Muscle of leg (tissue), 11 donors: ENCODE data around the gene IL12A. TPM values are rescaled to one million over a fixed set of nuclear protein-coding genes. Genes with fewer than 3 reads are reported as not detected.

Experiments used
- DNase-seq: peaks from one replicate; pipeline ENCODE4 v3.0.0; 2013
- H3K27ac ChIP-seq: one replicate; pipeline ENCODE4 v1.5.1; 2013; ENCODE audit warnings: mild to moderate bottlenecking, low read length, control low read depth
- H3K27me3 ChIP-seq: one replicate; pipeline ENCODE4 v1.6.1; 2013; ENCODE audit warnings: low read length; ENCODE audit not compliant: control insufficient read depth, insufficient read depth
- H3K36me3 ChIP-seq: one replicate; pipeline ENCODE4 v1.6.1; 2013; ENCODE audit warnings: low read length; ENCODE audit not compliant: control insufficient read depth, insufficient read depth
- H3K4me1 ChIP-seq: one replicate; pipeline ENCODE4 v1.6.1; 2013; ENCODE audit warnings: low read length; ENCODE audit not compliant: control insufficient read depth, insufficient read depth
- H3K4me3 ChIP-seq: one replicate; pipeline ENCODE4 v1.5.1; 2013; ENCODE audit warnings: low read length, control low read depth
- H3K9me3 ChIP-seq: replicated peaks from 2 replicates; pipeline ENCODE4 v1.6.1; 2013; ENCODE audit warnings: low read depth, low read length; ENCODE audit not compliant: control insufficient read depth
- WGBS: methylation state at CpG from one replicate; pipeline ENCODE4 v1.1.5; 2013; ENCODE audit warnings: missing lambda C conversion rate; ENCODE audit not compliant: insufficient coverage; 5-methylcytosine and 5-hydroxymethylcytosine counted together
- polyA plus RNA-seq, 8 donors: library from polyadenylated mRNA; unstranded; fragments of 120-200 nt; gene quantifications; one replicate each; pipeline versions ENCODE4 v1.2.1 to v1.2.3, GENCODE V29; 2013; ENCODE audit warnings: inconsistent platforms in 1 of 8, low replicate concordance in 1 of 8; ENCODE audit not compliant: insufficient read length in 8 of 8, insufficient read depth in 1 of 8
- total RNA-seq: library from RNA; stranded (reverse); fragments of 120-200 nt; gene quantifications from one replicate; pipeline ENCODE4 v1.2.4, GENCODE V29; 2013

The IL12A gene
- total and polyA plus RNA-seq, 9 donors: 0.50 to 1.7 (median 0.98) TPM

DNA sequence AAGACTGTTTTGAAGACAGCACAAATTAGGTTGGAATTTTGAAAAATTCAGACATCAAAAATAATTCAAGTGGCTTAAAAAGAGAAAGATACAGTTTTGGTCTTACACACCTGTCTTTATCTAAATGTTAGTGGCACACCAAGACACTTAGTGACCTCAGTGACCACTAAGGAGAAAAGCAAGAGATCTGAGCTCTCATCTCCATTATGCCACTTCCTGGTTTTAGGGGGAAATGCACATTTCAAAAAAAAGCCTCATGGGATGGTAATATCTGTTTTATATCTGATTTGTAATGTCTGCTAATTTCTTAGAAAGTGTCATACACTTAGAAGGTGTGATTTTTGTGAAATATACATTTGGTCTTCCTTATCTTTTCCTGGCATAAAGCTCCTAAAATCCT, 16.4 kb downstream of the IL12A start:
- no peak overlapping the region for H3K4me3 ChIP-seq
- H3K9me3 ChIP-seq: no peaks in the 10 kb centered on the region
- H3K27me3 ChIP-seq: no peaks in the 10 kb centered on the region
- no peaks in the 10 kb centered on the region for H3K36me3 ChIP-seq
- no peak for DNase-seq
- H3K4me1 ChIP-seq: peaks cover 2% of the 10 kb centered on the region
- H3K27ac ChIP-seq: no peak overlapping the region

DNA sequence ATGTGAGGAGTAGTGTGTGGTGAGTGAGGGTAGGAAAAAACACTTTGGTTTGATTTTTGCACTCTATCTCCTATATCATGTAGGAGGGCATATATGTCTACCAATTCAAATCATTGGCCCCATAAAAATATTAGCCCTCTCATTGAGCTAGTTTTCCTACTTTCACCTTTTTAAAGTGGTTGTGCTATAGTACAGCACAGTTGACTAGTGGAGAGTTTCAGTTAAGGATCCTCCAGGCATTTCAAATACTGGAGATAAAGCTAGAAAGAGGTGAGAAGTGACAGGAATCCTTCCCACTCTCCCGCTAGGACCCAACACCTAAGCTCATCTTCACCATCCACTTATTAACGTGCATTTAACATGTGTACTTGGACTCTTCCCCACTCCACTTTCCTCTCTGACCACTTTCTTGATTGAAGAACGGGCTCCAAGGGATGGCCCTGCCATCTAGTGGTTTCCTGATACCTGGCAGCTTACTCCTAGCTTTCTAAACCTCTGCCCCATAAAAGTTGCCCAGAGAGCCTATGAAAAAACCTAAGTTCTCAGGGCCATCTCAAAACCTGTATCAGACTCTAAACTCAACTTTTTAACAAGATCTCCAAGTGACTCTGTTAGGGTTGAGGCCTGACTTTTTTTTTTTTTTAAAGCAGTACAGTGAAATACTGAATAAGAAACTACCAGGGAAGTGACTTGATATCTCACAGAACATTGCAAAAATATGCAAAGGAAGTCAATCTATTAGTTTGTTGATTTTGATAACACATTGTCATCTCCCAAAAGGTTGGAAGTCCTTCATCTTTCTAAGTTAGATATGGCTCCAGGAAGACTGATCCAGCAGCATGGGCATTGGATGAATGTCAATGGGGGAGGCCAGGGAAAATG, 17.9 kb downstream of the IL12A start:
- Histone ChIP-seq H3K4me1 (peaks cover 2% of the 10 kb centered on the region), H3K4me3 (no peak overlapping the region), H3K27ac (no peak overlapping the region), H3K36me3 (no peaks in the 10 kb centered on the region), H3K9me3 (no peaks in the 10 kb centered on the region), H3K27me3 (no peaks in the 10 kb centered on the region)
- WGBS: 9% methylated on average over 1 of the region's 3 CpGs
- peak; percentile 75 for DNase-seq

DNA sequence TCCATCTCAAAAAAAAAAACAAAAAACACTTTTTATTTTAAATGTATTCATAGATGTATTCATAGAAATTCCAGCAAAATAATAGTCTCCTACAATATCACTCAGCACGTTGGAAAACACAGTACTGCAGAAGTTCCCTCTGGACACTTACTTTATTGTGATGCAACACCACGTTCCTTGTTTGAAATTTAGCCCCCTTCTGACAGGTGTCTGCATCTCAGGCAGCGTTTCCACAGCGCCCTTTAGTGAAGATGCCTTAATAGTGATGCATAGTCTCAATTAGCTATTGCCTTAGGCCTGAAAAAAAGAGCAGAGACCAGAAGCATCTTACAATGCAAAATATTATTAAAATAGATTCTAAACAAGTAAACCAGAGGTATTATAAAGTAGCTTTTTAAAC, 20.3 kb downstream of the IL12A start:
- DNase-seq: no peak
- Histone ChIP-seq H3K9me3 (no peaks in the 10 kb centered on the region), H3K27ac (no peak overlapping the region), H3K27me3 (no peaks in the 10 kb centered on the region), H3K4me3 (no peak overlapping the region), H3K36me3 (no peaks in the 10 kb centered on the region), H3K4me1 (no peaks in the 10 kb centered on the region)
- WGBS: no CpG with 5 or more reads among the region's 4 CpGs

DNA sequence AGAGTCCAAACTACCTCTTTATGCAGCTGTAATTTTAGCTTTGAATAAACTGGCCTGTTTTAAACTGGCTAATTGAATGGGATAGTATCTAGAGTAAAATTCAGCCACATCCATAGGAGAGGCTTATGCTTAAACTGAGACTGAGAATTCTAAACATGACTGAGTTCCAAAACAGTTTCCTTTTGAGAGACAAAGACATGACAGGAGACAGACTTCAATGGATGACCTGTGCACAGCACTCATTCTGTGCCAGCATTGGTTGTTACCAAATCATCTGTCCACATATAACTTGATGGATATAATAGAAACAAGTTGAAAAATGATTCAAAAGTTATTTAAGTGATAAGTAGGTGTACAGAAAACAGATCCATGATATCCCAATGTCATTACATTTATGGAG, 20.9 kb downstream of the IL12A start:
- Histone ChIP-seq H3K27ac (no peak overlapping the region), H3K27me3 (no peaks in the 10 kb centered on the region), H3K36me3 (no peaks in the 10 kb centered on the region), H3K9me3 (no peaks in the 10 kb centered on the region), H3K4me1 (no peaks in the 10 kb centered on the region), H3K4me3 (no peak overlapping the region)
- DNase-seq: no peak

DNA sequence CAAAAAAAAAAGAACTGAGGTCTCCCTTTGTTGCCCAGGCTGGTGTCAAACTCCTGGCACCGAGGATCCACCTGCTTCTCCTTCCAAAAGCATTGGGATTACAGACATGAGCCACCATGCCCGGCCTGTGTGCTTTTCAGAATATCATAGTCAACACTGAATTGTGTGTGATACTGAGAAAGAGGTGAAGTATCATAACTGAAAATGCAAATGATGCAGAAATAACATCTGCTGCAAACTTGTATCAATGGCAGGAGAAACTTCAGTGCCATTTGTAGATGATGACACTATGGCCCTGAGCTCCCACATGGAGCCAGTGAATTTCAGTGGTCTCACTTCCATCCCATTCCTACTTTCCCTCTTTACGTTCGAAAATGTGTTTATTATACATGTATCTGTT, 21.9 kb downstream of the IL12A start:
- H3K27ac ChIP-seq: no peak overlapping the region
- WGBS: 80% methylated on average over 1 of the region's 4 CpGs
- no peak overlapping the region for H3K4me3 ChIP-seq
- DNase-seq: no peak
- no peaks in the 10 kb centered on the region for H3K9me3 ChIP-seq
- H3K4me1 ChIP-seq: no peaks in the 10 kb centered on the region
- H3K36me3 ChIP-seq: no peaks in the 10 kb centered on the region
- H3K27me3 ChIP-seq: no peaks in the 10 kb centered on the region

DNA sequence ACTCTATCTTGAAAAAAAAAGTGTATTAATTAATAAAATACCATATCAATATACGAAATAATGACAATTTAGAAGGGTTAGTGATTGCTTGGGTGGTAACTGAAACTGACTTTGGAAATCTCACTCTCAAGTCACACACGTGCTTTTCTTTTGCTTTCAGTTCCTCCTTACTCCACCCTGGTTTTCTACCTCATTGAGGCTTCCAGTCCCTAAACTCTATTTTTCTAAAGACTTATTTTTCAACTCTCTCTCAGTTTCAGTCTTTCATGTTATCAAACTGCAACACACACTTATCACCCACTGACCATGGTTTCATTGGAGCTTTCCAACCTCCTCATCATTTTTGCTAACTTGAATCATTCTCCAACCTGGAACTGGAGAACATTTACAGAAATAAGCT, 23.5 kb downstream of the IL12A start:
- 100% methylated on average over 1 of the region's 2 CpGs for WGBS
- Histone ChIP-seq H3K27me3 (no peaks in the 10 kb centered on the region), H3K9me3 (no peaks in the 10 kb centered on the region), H3K4me3 (no peak overlapping the region), H3K36me3 (no peaks in the 10 kb centered on the region), H3K27ac (no peak overlapping the region), H3K4me1 (no peaks in the 10 kb centered on the region)
- DNase-seq: no peak

DNA sequence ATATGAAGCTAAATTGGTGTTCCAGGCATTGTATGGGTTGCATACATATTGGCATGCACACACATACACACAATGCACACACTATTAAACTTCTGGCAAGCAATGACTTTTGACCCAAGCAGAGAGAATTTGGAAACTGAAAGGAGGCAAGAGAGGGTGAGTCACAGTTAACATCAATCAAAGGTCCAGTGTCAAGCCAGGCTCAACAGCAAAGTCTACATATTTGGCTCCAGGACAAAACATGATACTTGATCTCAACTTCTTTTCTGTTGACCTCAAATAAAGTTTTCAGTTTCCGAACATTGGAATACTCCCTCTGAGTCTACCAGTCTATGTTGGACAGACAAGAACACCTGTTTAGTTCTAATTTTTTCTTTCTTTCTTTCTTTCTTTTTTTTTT, 28.3 kb downstream of the IL12A start:
- no CpG with 5 or more reads among the region's 1 CpG for WGBS
- Histone ChIP-seq H3K9me3 (peaks cover 2% of the 10 kb centered on the region), H3K27ac (no peak overlapping the region), H3K36me3 (no peaks in the 10 kb centered on the region), H3K4me3 (no peak overlapping the region), H3K27me3 (no peaks in the 10 kb centered on the region), H3K4me1 (no peaks in the 10 kb centered on the region)
- DNase-seq: no peak

DNA sequence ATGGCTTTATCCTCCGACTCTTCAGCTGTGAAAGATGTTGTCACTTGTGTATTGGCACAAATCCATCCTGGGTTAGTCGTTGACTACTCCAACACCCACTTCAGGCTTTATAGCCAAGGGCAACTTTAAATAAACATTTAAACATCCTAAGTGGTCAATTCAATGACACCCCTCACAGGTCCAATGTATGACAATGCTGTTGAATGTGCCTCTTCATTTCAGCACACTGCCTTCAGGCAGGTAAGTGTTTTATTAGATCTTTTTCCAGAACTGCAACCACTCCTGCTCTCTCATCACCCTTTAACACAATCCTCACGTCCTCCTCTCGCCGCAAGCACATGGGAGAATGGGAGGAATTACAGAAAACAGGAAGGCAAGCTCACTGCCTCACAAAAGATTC, 30.3 kb downstream of the IL12A start:
- Histone ChIP-seq H3K36me3 (no peaks in the 10 kb centered on the region), H3K4me1 (no peaks in the 10 kb centered on the region), H3K27me3 (no peaks in the 10 kb centered on the region), H3K4me3 (no peak overlapping the region), H3K9me3 (peaks cover 2% of the 10 kb centered on the region), H3K27ac (no peak overlapping the region)
- WGBS: no CpG with 5 or more reads among the region's 5 CpGs
- no peak for DNase-seq

DNA sequence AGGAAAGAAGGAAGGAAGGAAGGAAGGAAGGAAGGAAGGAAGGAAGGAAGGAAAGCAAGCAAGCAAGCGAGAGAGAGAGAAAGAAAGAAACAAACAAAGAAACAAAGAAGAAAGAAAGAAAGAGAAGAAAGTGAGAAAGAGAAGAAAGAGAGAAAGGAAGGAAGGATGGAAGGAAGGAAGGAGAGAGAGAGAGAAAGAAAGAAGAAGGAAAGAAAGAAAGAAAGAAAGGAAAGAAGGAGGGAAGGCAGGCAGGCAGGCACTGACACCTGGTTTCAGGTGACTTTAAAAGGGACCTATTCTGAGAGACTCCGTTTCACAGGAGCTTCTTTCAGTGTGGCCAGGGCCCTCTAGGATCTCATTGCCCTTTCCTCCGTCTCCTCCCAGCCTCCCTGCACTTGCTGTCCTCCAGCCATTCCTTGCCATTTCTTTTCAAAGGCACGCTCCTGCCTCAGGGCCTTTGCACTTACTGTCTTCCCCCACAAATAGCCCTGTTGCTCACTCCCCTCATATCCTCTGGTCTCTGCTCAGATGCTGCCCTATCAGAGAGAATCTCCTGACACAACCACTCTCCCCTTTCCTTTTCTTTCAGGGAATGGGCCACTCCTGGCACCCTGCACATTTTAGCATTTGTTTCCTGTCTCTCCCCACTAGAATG, 31.5 kb downstream of the IL12A start:
- Histone ChIP-seq H3K4me3 (no peak overlapping the region), H3K27ac (no peak overlapping the region), H3K4me1 (no peaks in the 10 kb centered on the region), H3K9me3 (peaks cover 2% of the 10 kb centered on the region), H3K27me3 (no peaks in the 10 kb centered on the region), H3K36me3 (no peaks in the 10 kb centered on the region)
- WGBS: 86% methylated on average over 4 of the region's 4 CpGs
- DNase-seq: no peak

DNA sequence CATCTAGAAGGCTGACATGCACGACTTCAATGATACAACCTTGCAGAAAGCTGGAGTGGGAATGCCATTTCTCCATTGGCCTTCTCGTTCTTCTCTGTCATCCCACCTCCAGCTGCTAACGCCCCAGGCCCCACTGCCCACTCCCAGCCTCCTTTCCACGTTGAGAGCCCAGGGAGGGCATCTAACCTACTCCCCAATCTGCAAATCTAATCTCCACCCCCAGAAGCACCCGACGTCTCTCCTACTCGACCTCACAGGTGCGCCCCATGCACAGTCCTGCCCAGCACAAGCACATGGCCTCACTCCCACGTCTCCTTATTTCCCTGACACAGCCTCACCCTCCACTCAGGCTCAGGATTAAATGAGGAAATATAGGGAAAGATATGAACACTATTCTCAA, 33.4 kb downstream of the IL12A start:
- no peaks in the 10 kb centered on the region for H3K27me3 ChIP-seq
- 55% methylated on average over 4 of the region's 9 CpGs for WGBS
- H3K9me3 ChIP-seq: peaks cover 2% of the 10 kb centered on the region
- no peak overlapping the region for H3K27ac ChIP-seq
- H3K4me1 ChIP-seq: no peaks in the 10 kb centered on the region
- DNase-seq: no peak
- H3K36me3 ChIP-seq: no peaks in the 10 kb centered on the region
- H3K4me3 ChIP-seq: no peak overlapping the region
